SK-N-SH treated with all-trans-retinoic acid at 6 μM for 48 hours (cell line): ENCODE data around the gene HACD2.

Source experiments
- ATAC-seq: fragments of 200-7000 bp; cut with Tn5 transposase; 3 replicates; pipeline ENCODE4 v1.9.1; 2020; ENCODE audit warnings: mild to moderate bottlenecking, moderate library complexity
- ARNTL ChIP-seq: fragments of 450-650 bp; formaldehyde crosslinking; IDR thresholded peaks from 2 replicates; pipeline ENCODE4 v1.5.0; 2020; ENCODE audit warnings: low read depth, mild to moderate bottlenecking, moderate library complexity, borderline replicate concordance
- BACH2 ChIP-seq: fragments of 250-450 bp; sonication (Bioruptor Pico); IDR thresholded peaks from 2 replicates; pipeline ENCODE4 v1.9.0; 2021; ENCODE audit warnings: mild to moderate bottlenecking, borderline replicate concordance
- CREB5 ChIP-seq: fragments of 250-450 bp; sonication (Bioruptor Pico); IDR thresholded peaks from 2 replicates; pipeline ENCODE4 v1.5.1; 2020; ENCODE audit warnings: low read depth, mild to moderate bottlenecking, moderate library complexity
- CSDC2 ChIP-seq: fragments of 250-450 bp; sonication (Bioruptor Pico); IDR thresholded peaks from 2 replicates; pipeline ENCODE4 v1.5.0; 2020; ENCODE audit warnings: mild to moderate bottlenecking, moderate library complexity
- CSRNP3 ChIP-seq: fragments of 250-450 bp; sonication (Bioruptor Pico); IDR thresholded peaks from 2 replicates; pipeline ENCODE4 v1.5.1; 2021; ENCODE audit warnings: mild to moderate bottlenecking, moderate library complexity
- ESRRG ChIP-seq: fragments of 250-450 bp; sonication (Bioruptor Pico); IDR thresholded peaks from 2 replicates; pipeline ENCODE4 v1.6.1; 2021; ENCODE audit warnings: mild to moderate bottlenecking
- GLIS3 ChIP-seq: fragments of 250-450 bp; sonication (Bioruptor Pico); IDR thresholded peaks from 2 replicates; pipeline ENCODE4 v1.5.0; 2020; ENCODE audit warnings: mild to moderate bottlenecking, moderate library complexity
- ISL1 ChIP-seq: fragments of 250-450 bp; sonication (Bioruptor Pico); IDR thresholded peaks from 2 replicates; pipeline ENCODE4 v2.1.2; 2022; ENCODE audit warnings: mild to moderate bottlenecking, moderate library complexity
- OSR1 ChIP-seq: fragments of 250-450 bp; sonication (Bioruptor Pico); IDR thresholded peaks from 2 replicates; pipeline ENCODE4 v1.8.0; 2022; ENCODE audit warnings: moderate library complexity, mild to moderate bottlenecking, inconsistent platforms
- PATZ1 ChIP-seq: fragments of 250-450 bp; sonication (Bioruptor Pico); IDR thresholded peaks from 2 replicates; pipeline ENCODE4 v1.8.0; 2020; ENCODE audit warnings: mild to moderate bottlenecking, moderate library complexity, borderline replicate concordance
- POU6F1 ChIP-seq: fragments of 250-450 bp; sonication (Bioruptor Pico); IDR thresholded peaks from 2 replicates; pipeline ENCODE4 v1.8.0; 2021; ENCODE audit warnings: low read depth, mild to moderate bottlenecking, moderate library complexity, borderline replicate concordance
- PPARA ChIP-seq: fragments of 250-450 bp; sonication (Bioruptor Pico); IDR thresholded peaks from 2 replicates; pipeline ENCODE4 v1.5.0; 2020; ENCODE audit warnings: mild to moderate bottlenecking, borderline replicate concordance
- RARB ChIP-seq: fragments of 250-450 bp; sonication (Bioruptor Pico); IDR thresholded peaks from 2 replicates; pipeline ENCODE4 v1.8.0; 2021; ENCODE audit warnings: mild to moderate bottlenecking, moderate library complexity
- SNAI2 ChIP-seq: fragments of 250-450 bp; sonication (Bioruptor Pico); IDR thresholded peaks from 2 replicates; pipeline ENCODE4 v1.5.0; 2020; ENCODE audit warnings: mild to moderate bottlenecking, moderate library complexity
- TCF4 ChIP-seq: fragments of 250-450 bp; sonication (Bioruptor Pico); IDR thresholded peaks from 2 replicates; pipeline ENCODE4 v1.8.0; 2021; ENCODE audit warnings: mild to moderate bottlenecking, moderate library complexity, borderline replicate concordance
- TOX ChIP-seq: fragments of 250-450 bp; sonication (Bioruptor Pico); IDR thresholded peaks from 2 replicates; pipeline ENCODE4 v1.8.0; 2021; ENCODE audit warnings: mild to moderate bottlenecking, moderate library complexity, borderline replicate concordance
- TSHZ2 ChIP-seq: fragments of 250-450 bp; sonication (Bioruptor Pico); IDR thresholded peaks from 2 replicates; pipeline ENCODE4 v1.5.0; 2020; ENCODE audit warnings: mild to moderate bottlenecking, moderate library complexity
- ZC3H10 ChIP-seq: fragments of 250-450 bp; sonication (Bioruptor Pico); IDR thresholded peaks from 2 replicates; pipeline ENCODE4 v1.5.1; 2021; ENCODE audit warnings: mild to moderate bottlenecking, moderate library complexity
- ZFP3 ChIP-seq: fragments of 250-450 bp; sonication (Bioruptor Pico); IDR thresholded peaks from 2 replicates; pipeline ENCODE4 v1.5.0; 2020; ENCODE audit warnings: mild to moderate bottlenecking, moderate library complexity
- ZFP30 ChIP-seq: fragments of 450-650 bp; formaldehyde crosslinking; IDR thresholded peaks from 2 replicates; pipeline ENCODE4 v1.5.0; 2022; ENCODE audit warnings: mild to moderate bottlenecking, moderate library complexity
- ZNF565 ChIP-seq: fragments of 450-650 bp; formaldehyde crosslinking; conservative IDR thresholded peaks from 2 replicates; pipeline ENCODE4 v1.5.0; 2020; ENCODE audit warnings: low read depth, mild to moderate bottlenecking, moderate library complexity
- ZNF70 ChIP-seq: fragments of 450-650 bp; formaldehyde crosslinking; IDR thresholded peaks from 2 replicates; pipeline ENCODE4 v1.5.0; 2020; ENCODE audit warnings: mild to moderate bottlenecking, moderate library complexity
- ZNF8 ChIP-seq: fragments of 450-650 bp; formaldehyde crosslinking; IDR thresholded peaks from 2 replicates; pipeline ENCODE4 v1.5.0; 2020; ENCODE audit warnings: mild to moderate bottlenecking, moderate library complexity

HACD2 gene

GRCh38 chr3:123447416-123447748, 137.5 kb downstream of the HACD2 start:
- ATAC-seq: no peak
- TF ChIP-seq ZNF70 (CRISPR knock-in tag) (no peak), PPARA (no peak), ZFP30 (CRISPR knock-in tag) (no peak), ZNF565 (CRISPR knock-in tag) (no peak), RARB (CRISPR knock-in tag) (no peak), ISL1 (CRISPR knock-in tag) (no peak), TCF4 (CRISPR knock-in tag) (no peak), ZNF8 (CRISPR knock-in tag) (no peak), ZFP3 (CRISPR knock-in tag) (no peak), OSR1 (no peak), SNAI2 (CRISPR knock-in tag) (no peak), CSDC2 (CRISPR knock-in tag) (no peak), POU6F1 (no peak), TOX (CRISPR knock-in tag) (no peak), ARNTL (no peak), CSRNP3 (CRISPR knock-in tag) (no peak), GLIS3 (CRISPR knock-in tag) (no peak), ZC3H10 (CRISPR knock-in tag) (no peak)
- TF ChIP-seq, all 23 proteins: peak for 0

- TF ChIP-seq ZC3H10 (CRISPR knock-in tag): no peak
- no peak for TF ChIP-seq BACH2 (CRISPR knock-in tag)
- TF ChIP-seq ARNTL: no peak
- TF ChIP-seq ZFP3 (CRISPR knock-in tag): no peak
- no peak for TF ChIP-seq ZNF70 (CRISPR knock-in tag)
- TF ChIP-seq POU6F1: no peak
- no peak for TF ChIP-seq CREB5 (CRISPR knock-in tag)
- no peak for TF ChIP-seq PATZ1
- TF ChIP-seq ISL1 (CRISPR knock-in tag): no peak
- TF ChIP-seq GLIS3 (CRISPR knock-in tag): no peak
- no peak for TF ChIP-seq ESRRG
- no peak for TF ChIP-seq ZNF565 (CRISPR knock-in tag)
- TF ChIP-seq ZFP30 (CRISPR knock-in tag): no peak
- no peak for ATAC-seq
These were observed 138.2 kb downstream of the HACD2 start for GRCh38 chr3:123446610-123447109.

GRCh38 chr3:123446210-123446609, 138.6 kb downstream of the HACD2 start:
- no peak for ATAC-seq
- TF ChIP-seq CSRNP3 (CRISPR knock-in tag) (no peak), GLIS3 (CRISPR knock-in tag) (no peak), ZFP3 (CRISPR knock-in tag) (no peak), BACH2 (CRISPR knock-in tag) (no peak), ZNF8 (CRISPR knock-in tag) (no peak), PPARA (no peak), ISL1 (CRISPR knock-in tag) (no peak), CSDC2 (CRISPR knock-in tag) (no peak), TOX (CRISPR knock-in tag) (no peak), CREB5 (CRISPR knock-in tag) (no peak), TSHZ2 (CRISPR knock-in tag) (no peak), ZNF70 (CRISPR knock-in tag) (no peak), TCF4 (CRISPR knock-in tag) (no peak)
